Peyer's patch (tissue), 4 donors: ENCODE measurements around the gene CMTM4.

Experiments used
- CTCF ChIP-seq, 6 experiments: fragments of 450-650 bp in 4 of 6; fragments of 200-600 bp in 2 of 6; sonication (generic) in 1 of 6; IDR thresholded peaks; one replicate each; pipeline ENCODE4 v1.5.1; 2017 to 2019; ENCODE audit warnings: antibody characterized with exemption in 6 of 6, mild to moderate bottlenecking in 3 of 6, moderate library complexity in 1 of 6
- POLR2A ChIP-seq, 2 donors: fragments of 450-650 bp; IDR thresholded peaks; one replicate each; pipeline ENCODE4 v1.5.1; 2017; ENCODE audit warnings: antibody characterized with exemption in 2 of 2, mild to moderate bottlenecking in 2 of 2, moderate library complexity in 2 of 2

DNA sequence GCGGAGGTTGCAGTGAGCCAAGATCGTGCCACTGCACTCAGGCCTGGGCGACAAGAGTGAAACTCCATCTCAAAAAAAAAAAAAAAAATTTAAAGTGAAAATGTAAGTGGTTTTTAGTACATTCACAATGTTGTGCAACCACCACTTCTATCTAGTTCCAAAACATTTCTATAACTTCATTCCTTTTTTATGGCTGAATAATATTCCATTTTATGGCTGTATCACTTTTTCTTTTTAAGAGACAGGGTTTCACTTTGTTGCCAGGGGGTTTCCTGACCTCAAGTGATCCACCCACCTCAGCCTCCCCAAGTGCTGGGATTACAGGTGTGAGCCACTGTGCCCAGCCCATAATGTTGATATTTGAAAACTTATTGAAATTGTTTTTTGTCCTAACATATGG, 103.7 kb downstream of the CMTM4 start:
- TF ChIP-seq CTCF (IDR thresholded peaks at IDR 0.05) = no peak
- TF ChIP-seq POLR2A (IDR thresholded peaks at IDR 0.05) = no peak
